ENCODE results near the gene NCOA7.
"Not testable (repeated sequence)": the region's sequence is repeated elsewhere in the genome, so short reads cannot be mapped to it uniquely, and the experiment has no call there.

NCOA7 gene

DNA sequence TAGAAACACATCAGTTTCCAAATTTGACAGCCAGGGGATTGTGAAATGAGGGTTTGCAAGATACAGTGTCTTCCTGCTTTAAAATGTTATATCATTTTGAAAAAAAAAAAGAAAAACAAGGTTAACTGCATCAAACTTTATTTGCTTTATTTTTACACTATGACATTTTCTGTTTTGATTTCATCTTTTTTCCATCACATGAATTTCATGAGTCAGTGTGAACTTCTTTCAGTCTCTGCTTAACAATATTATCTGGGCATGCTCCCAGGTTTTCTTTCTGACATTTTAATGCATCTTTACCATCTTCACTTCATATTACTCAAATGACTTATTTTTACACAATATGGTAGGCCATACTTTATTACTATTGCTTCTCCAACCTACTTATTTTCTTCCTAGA lies 1.9 kb downstream of the NCOA7 start:
- no peak for DNase-seq (ENCODE audit: low read depth)

DNA sequence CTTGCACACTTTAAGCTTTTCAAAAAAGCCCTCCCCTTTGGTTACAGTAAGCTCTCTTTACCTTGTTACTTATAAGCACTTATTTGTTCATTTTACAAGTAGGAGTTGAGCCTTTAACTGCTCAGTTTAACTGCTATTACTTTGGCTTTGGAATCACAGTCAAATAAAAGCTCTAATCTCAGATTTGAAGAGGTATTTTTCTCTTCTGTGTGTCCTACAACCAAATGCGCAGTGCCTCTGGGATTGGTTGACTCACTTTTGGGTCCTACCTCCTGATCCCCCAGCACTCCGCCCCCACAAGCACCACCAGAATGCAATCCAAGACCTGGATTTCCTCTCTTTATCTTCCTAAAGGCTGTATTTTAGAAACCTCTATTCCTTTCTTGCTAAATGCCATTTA lies 2.5 kb downstream of the NCOA7 start:
- DNase-seq (ENCODE audit: low read depth), result no peak

- no peak for DNase-seq (ENCODE audit: low read depth)
Observed at GRCh38 chr6:125793863-125794262, 3.1 kb downstream of the NCOA7 start.

DNA sequence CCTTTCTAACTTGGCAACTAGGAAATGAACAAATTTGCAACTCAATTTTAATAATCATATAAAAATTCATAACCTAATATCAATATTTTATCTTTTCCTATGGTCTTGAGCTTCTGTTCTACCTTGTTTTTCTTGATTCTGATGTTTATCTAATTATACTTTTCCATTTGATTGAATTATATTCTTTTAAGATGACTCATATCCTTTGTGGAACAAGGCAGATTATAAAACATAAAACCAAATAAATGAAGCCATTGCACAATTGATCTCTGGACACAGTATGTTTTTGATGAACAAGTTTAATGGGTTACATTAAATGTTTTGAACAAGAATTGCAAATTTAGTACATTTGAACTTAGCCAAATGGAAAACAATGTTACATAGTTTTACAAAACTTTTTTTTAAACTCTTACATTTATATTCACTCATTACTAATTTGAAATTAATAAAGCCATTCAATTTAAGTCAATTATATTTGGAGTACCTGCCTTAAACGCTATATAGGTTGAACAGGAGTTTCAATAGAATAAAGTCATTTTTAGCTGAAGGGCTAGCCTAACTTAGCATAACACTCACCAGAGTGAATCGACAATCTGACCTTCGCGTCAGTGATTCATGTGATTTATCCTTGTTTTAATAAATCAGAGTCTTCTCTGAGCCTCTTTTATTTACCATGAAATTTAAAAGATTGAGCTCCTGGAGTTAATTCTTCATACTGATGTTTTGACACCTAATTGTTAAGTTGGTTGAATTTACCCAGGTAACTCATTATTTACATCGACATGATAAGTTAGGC lies 3.8 kb downstream of the NCOA7 start:
- DNase-seq (ENCODE audit: low read depth), result no peak

- no peak for DNase-seq (ENCODE audit: low read depth)
Observed at GRCh38 chr6:125795301-125795700, 4.5 kb downstream of the NCOA7 start.

- DNase-seq (ENCODE audit: low read depth), result no peak
Observed at GRCh38 chr6:125797120-125797885, 6.5 kb downstream of the NCOA7 start.

DNA sequence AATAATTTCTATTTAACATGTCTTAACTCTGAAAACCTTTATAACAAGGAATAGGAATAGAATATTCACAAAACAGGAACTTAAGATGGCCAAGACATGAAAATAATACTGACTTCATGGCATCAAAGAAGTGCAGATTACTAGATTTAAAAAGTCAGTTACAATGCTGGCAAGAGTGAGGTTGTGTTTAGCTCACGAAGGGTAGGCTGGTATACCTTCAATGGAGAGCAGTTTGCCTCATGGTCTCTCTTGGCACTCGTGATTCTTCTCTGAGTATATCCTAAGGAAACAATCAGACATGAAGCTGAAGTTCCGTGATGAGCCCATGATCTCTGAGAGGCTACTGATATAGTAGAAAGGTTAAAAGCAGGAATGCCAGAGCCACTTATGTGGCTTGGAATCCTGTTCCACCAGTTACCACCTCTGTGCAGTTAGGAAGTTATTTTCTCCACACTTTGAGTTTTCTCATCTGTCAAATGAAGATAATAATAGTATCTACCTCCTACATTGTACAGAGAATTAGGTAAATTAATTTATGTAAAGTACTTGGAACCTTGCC lies 7.2 kb downstream of the NCOA7 start:
- no peak for DNase-seq (ENCODE audit: low read depth)

DNA sequence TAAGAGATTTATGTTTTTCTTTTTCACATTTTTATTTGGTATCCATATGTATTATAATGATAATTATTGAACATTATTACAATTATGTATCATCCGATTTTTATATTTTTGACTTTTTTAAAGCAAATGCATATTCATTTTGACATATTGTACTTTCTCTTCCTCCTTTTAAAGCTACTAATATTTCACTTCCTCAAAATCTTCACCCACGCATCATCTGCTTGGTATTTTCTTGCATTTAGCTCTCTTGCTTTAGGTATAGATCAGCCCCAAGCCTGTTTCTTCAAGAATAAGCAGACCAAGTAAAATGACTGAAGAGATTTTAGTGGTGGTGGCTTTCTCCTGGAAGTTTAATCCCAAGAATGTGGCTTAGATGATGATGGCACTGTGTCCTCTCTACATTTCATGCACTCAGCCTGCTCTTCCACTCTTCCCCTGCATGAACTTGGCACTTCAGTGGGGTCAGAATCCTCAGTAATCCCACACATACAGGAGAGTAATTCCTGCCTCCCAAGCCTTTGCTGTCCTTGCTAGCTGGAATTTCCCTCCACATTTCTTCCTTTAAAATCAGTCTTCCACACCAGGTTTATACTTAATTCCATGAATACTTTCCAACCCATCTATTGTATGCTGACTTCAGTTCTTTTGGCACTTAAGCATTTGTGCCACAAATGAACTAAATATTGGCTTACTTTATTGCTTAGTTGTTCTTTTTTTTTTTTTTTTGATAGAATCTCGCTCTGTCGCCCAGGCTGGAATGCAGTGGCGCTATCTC lies 8.2 kb downstream of the NCOA7 start:
- no peak for DNase-seq (ENCODE audit: low read depth)

DNA sequence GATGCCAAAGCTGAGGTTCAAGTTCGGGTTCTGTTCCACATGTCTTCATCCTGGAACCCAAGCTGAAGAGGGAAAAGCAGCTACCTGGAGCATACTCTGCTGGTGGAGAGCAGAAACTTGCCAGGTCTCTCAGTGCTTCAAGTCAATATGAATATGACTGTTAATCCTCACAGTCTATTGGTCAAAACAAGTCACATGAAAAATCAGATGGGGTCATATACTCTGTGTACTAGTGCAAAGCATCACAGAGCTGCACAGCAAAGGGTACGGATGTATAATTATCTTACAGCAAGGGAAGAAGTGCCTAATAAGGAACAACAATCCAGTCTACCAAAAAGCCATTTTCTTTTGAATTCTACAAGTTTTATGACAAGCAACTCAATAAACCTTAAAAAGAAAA lies 11.6 kb downstream of the NCOA7 start:
- no peak for DNase-seq (ENCODE audit: low read depth)

- no peak for DNase-seq (ENCODE audit: low read depth)
Observed at GRCh38 chr6:125802943-125803377, 12.2 kb downstream of the NCOA7 start.

- no peak for DNase-seq (ENCODE audit: low read depth)
Observed at GRCh38 chr6:125804264-125804663, 13.5 kb downstream of the NCOA7 start.

- not testable (repeated sequence) for DNase-seq (ENCODE audit: low read depth)
Observed at GRCh38 chr6:125804866-125805425, 14.2 kb downstream of the NCOA7 start.

GRCh38 chr6:125806813-125807212 lies 16.1 kb downstream of the NCOA7 start:
- no peak for DNase-seq (ENCODE audit: low read depth)

- no peak for DNase-seq (ENCODE audit: low read depth)
Observed at GRCh38 chr6:125807293-125807692, 16.5 kb downstream of the NCOA7 start.

GRCh38 chr6:125808060-125808459 lies 17.3 kb downstream of the NCOA7 start:
- no peak for DNase-seq (ENCODE audit: low read depth)

- DNase-seq (ENCODE audit: low read depth), result no peak
Observed at GRCh38 chr6:125808591-125808990, 17.8 kb downstream of the NCOA7 start.

DNA sequence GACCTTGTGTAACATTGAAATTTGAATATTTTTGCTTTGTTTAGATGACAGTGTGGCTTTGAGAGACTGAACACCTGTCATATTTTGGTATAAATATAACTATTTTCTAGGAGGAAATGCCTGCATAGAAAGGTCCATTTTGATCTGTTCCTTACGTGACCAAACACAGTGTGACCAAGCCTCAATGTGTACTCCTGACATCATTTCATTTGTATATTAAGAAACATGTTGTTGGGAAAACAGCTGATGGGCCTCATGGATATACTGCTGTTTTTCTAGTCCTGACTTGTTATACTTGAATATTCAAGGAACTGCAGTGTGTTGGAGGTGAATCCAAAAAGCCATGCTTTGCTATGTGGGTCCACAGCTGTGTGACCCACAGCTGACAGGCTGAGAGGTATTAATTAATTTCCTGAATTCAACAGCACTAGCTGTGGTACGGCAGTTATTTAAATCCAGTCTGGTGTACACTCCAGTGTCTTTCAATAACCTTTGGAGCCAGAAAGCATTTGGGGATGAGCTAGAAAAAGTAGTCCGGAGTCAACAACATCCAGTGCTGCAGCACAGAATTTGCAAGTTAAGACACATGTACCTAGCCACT lies 18.9 kb downstream of the NCOA7 start:
- no peak for DNase-seq (ENCODE audit: low read depth)

DNA sequence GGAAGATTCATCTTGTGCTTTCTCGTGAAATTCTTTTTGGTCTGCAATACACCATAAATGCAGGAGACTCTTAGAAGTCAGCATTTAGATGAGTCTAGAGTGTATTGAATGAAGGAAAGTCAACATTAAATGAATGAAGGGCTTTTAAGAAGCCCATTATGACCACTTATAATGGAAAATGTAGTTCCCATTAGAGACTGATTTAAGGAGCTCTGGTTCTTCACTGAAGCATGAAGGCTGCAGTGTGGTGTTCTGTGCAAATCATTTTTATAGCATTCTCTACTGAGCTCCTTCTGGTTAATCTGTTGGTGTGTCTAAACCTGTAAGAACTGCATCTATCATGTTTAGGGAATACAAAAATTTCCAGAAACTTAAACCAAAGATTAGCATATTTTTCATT lies 19.7 kb downstream of the NCOA7 start:
- DNase-seq (ENCODE audit: low read depth), result no peak

DNA sequence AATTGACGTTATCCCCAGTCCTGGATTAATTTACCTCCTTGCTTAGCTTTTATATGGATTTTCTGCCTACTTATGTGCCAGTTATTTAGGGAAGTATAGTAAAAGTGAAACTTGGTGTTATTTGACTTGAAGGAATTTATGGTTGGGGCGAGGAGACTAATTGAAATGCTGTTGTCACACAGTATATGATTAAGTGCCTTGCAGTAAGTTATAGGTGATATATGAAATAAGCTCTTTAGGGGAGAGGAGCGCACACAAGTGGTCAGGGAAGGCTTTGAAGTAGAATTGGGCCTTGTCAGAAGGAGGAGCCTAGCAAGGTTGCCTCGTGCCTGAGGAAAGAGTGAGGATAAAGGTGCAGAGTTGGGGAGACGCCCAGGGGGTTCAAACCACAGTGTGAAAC lies 20.5 kb downstream of the NCOA7 start:
- DNase-seq (ENCODE audit: low read depth), result no peak

DNA sequence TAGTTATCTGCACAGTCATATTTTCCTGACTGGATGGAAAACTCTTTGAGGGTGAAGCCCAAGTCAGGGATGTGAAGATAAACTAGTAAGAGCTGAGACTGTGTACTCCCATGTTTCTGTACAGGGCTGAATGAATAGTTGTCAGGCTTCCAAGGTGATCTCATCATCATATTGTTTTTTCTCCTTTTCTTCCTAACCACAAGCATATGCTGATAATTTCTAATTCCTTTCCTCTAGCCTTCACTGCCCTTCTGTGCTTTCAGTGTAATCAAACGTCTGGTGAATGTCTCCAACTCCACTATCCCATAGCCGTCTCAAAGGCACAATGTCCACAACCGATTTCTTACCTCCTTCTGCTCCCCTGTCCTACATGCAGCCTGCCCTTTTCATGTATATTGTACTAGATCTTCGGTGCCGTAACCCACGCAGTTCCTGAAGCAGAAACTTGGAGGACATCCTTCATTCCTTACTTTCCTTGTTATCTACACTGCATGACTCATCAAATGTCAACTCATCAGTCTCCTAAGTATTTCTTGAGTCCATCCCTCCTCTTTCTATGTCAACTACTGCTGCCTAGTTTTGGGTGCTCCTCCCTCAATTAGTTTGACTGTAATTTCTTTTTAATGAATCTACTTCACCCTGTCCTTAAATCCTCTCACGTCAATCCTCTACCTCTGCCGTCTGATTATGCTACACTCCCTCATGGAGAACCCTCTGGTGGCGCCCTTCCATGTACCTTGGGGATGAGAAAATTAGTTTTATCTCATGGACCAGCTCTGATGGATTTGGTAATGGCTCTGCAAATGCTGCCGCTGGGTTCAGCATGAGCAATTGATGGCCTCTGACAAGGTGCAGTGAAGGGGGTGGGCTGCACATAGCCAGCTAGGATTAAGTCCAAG lies 21.9 kb downstream of the NCOA7 start:
- DNase-seq (ENCODE audit: low read depth), result no peak

- no peak for DNase-seq (ENCODE audit: low read depth)
Observed at GRCh38 chr6:125814481-125814880, 23.7 kb downstream of the NCOA7 start.

All from stimulated activated CD8-positive, alpha-beta memory T cell treated with anti-CD3 and anti-CD28 coated beads, Interleukin-12 subunit alpha, Interleukin-12 subunit beta, amount 100 ng/mL, for 1 hour (primary cell).